PFSK-1 (cell line): ENCODE data around the gene TMEM218.

Source experiments
- FOXP2 ChIP-seq: optimal IDR thresholded peaks from 2 replicates; pipeline ENCODE3; 2011; ENCODE audit warnings: borderline replicate concordance, control low read depth, inconsistent platforms; ENCODE audit not compliant: insufficient read depth; ENCODE audit errors: extremely low read length, extremely low read depth
- POLR2AphosphoS5 ChIP-seq: IDR thresholded peaks from 2 replicates; pipeline ENCODE4 v1.6.1; 2012; ENCODE audit warnings: low read depth, mild to moderate bottlenecking, control low read depth, low read length, moderate library complexity
- SIN3A ChIP-seq: IDR thresholded peaks from 2 replicates; pipeline ENCODE4 v1.6.1; 2012; ENCODE audit warnings: mild to moderate bottlenecking, low read length, moderate library complexity, borderline replicate concordance; ENCODE audit not compliant: insufficient read depth
- TAF1 ChIP-seq: IDR thresholded peaks from 2 replicates; pipeline ENCODE4 v1.6.1; 2012; ENCODE audit warnings: low read length, control low read depth, borderline replicate concordance; ENCODE audit not compliant: insufficient read depth
- TF ChIP-seq, protein P1 (sequence below), 2 experiments: IDR thresholded peaks; 2 replicates each; pipeline versions ENCODE4 v1.6.1 to v1.8.0; 2011 to 2012; ENCODE audit warnings: low read depth in 2 of 2, low read length in 2 of 2, control low read depth in 1 of 2, inconsistent platforms in 1 of 2, mild to moderate bottlenecking in 1 of 2, moderate library complexity in 1 of 2; ENCODE audit not compliant: insufficient read depth in 1 of 2

Gene TMEM218

DNA sequence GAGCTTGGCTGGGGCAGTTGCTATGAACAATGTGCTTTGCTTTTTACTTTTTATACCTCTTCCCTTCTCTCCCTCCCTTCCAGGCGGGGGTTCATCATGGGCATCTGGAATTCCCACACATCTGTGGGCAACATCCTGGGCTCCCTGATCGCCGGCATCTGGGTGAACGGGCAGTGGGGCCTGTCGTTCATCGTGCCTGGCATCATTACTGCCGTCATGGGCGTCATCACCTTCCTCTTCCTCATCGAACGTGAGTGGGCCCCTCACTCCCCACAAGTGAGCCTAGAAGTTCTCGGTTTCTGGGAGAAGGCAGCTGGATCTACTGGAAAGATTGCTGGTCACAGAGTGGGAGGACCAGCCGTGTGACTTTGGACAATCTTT is 30.9 kb downstream of the TMEM218 start:
- TF ChIP-seq SIN3A (no peak), POLR2AphosphoS5 (no peak), TAF1 (no peak), FOXP2 (no peak)
- TF ChIP-seq, protein P1, sequence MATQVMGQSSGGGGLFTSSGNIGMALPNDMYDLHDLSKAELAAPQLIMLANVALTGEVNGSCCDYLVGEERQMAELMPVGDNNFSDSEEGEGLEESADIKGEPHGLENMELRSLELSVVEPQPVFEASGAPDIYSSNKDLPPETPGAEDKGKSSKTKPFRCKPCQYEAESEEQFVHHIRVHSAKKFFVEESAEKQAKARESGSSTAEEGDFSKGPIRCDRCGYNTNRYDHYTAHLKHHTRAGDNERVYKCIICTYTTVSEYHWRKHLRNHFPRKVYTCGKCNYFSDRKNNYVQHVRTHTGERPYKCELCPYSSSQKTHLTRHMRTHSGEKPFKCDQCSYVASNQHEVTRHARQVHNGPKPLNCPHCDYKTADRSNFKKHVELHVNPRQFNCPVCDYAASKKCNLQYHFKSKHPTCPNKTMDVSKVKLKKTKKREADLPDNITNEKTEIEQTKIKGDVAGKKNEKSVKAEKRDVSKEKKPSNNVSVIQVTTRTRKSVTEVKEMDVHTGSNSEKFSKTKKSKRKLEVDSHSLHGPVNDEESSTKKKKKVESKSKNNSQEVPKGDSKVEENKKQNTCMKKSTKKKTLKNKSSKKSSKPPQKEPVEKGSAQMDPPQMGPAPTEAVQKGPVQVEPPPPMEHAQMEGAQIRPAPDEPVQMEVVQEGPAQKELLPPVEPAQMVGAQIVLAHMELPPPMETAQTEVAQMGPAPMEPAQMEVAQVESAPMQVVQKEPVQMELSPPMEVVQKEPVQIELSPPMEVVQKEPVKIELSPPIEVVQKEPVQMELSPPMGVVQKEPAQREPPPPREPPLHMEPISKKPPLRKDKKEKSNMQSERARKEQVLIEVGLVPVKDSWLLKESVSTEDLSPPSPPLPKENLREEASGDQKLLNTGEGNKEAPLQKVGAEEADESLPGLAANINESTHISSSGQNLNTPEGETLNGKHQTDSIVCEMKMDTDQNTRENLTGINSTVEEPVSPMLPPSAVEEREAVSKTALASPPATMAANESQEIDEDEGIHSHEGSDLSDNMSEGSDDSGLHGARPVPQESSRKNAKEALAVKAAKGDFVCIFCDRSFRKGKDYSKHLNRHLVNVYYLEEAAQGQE (IDR thresholded peaks at IDR 0.05; ENCODE audit: insufficient read depth in 1 of 2, low read depth in 2 of 2, low read length in 2 of 2): no peak

DNA sequence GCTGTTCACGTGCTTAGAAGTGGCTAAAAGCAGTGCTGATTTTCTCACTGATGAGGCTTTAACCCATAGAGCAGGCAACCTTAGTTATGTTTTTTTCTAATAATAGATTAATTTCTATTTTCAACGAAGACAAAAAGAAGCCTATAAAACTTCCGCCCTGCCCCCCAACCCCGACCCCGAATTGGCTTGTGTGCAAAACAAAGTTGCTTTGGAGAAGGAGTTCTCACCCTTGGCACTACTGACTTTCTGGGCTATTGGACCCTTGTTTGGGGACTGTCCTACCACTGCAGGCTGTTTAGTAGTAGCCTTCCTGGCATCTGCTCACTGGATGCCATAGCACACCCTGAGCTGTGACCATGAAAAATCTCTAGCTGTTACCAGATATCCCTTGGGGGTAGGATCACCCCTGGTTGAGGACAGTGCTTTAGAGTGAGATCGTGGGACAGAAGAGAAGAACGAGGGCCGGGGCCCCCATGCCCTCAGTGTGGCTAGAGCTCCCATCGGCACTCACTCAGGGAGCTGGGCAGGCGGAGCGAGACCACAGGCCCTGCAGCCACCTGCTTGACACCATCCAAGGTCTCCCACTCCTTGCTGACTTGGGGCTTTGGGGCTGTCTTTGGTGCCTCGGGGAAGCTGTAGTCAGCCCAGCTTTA is 31.4 kb downstream of the TMEM218 start:
- TF ChIP-seq POLR2AphosphoS5 (no peak), FOXP2 (no peak), TAF1 (no peak)

DNA sequence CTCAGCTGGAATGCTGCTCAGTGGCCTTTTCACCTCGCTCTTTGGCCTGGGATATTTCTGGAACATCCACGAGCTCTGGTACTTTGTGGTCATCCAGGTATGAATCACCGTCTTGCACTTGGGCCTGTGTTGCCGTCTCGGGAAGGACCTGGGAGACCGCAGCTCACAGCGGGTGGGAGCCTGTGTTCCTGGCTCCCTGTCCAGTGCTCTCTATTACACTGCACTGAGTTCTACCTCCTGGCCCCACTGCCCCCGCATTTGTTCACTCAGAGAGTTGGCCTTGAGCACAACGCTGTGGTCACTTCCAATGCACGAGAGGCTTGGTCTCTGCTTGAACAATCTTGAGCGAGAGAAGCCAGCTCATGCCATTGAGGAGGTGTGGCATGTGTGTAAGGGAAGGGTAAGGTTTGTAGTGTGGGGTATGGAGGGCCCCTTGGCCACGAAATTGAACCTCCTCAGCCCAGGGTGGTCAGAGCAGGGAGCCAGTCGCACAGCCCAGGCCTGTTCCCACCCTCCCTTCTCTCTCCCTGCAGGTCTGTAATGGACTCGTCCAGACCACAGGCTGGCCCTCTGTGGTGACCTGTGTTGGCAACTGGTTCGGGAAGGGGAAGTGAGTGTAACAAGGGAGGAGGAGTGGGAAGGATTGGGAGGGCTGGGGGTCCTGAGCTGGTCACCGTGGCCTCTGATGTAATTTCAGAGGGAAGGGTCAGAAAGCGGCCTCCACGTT is 32.1 kb downstream of the TMEM218 start:
- no peak for TF ChIP-seq TAF1
- TF ChIP-seq, protein P1 (IDR thresholded peaks at IDR 0.05; ENCODE audit: insufficient read depth in 1 of 2, low read depth in 2 of 2, low read length in 2 of 2): no peak
- TF ChIP-seq FOXP2: no peak
- no peak for TF ChIP-seq SIN3A
- no peak for TF ChIP-seq POLR2AphosphoS5

DNA sequence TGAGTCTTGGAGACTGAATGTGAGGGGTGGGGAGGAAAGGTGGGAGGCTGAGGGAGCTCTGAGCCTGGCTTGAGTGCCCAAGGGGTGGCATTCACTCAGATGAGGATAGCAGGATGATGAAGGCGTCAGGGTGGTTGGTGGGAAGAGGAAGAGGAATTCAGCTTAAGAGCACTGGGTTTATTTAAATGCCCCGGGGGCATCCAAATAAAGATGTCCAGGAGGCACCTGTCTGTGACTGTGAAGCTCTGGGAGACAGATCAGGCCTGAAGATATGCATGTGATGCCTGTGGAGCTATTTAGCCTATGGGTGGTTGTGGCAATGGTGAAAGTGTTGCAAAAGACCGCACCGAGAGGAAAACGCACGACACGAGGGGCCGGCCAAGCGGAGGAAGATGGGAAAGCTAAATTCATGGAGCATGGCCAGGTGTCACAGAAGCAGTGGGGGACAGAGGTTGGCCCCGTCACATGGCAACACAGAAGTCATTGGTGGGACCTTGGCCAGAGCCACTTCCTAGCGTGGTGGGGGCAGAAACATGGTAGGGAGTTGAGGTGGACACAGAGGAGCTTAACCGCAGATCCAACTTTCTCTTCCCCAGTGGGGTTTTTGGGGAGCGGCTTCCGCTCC is 32.8 kb downstream of the TMEM218 start:
- TF ChIP-seq TAF1: no peak

DNA sequence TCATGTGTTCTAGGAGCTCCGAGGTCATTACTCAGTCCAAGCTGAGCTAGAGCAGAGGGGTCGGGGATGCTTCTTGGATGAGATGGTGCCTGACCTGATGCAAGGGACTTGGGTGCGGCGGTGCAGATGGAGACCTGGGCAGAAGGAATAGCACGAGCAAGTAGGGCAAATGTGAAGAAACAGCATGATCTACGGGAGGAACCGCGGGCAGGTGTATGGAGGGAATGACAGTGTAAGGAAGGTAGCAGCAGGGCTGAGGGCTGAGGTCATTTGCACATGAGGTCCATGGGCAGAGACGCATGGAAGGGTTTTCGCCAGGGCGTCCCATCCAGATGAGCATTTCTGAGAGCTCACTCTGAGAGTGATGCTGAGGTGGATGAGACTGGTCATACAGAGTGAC is 33.4 kb downstream of the TMEM218 start:
- TF ChIP-seq POLR2AphosphoS5: no peak
- TF ChIP-seq, protein P1 (IDR thresholded peaks at IDR 0.05; ENCODE audit: insufficient read depth in 1 of 2, low read depth in 2 of 2, low read length in 2 of 2): no peak
- TF ChIP-seq TAF1: no peak
- TF ChIP-seq FOXP2: no peak
- no peak for TF ChIP-seq SIN3A

DNA sequence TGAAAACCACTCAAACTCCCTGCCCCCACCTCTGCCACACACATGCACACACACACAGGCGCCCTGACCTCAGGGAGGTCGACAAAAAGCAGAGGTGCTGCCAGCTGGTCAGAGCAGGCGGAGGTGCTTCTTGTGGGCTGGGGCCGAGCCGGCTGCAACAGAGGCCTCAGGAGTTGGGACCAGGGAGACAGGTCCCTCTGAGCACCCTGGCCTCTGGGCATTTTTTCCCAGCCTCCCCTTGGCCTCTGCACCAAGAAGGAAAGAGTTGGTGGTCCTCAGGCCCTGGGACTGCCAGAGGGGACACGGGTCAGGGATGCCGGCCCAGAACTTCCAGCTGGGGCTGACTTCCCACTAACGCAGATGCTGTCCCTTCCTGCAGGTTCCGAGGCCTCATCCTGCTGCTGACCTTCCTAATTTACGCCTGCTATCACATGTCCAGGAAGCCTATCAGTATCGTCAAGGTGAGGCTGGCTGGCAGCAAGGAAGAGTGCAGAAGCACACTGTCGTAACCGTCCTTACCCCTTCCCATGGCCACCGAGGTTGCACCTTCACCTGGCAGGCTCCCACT is 35.0 kb downstream of the TMEM218 start:
- TF ChIP-seq TAF1: no peak
- no peak for TF ChIP-seq FOXP2
